HL-60 (cell line): ENCODE results near the gene GBGT1.

Source experiments
- GABPA ChIP-seq: IDR thresholded peaks from 2 replicates; pipeline ENCODE4 v1.6.1; 2012; ENCODE audit warnings: low read depth
- POLR2AphosphoS5 ChIP-seq: IDR thresholded peaks from 2 replicates; pipeline ENCODE4 v1.6.1; 2012; ENCODE audit warnings: low read depth
- SPI1 ChIP-seq: IDR thresholded peaks from 2 replicates; pipeline ENCODE4 v1.6.1; 2012; ENCODE audit warnings: low read depth, mild to moderate bottlenecking, borderline replicate concordance
- TF ChIP-seq, protein P1 (sequence below): IDR thresholded peaks from one replicate; pipeline ENCODE4 v1.5.1; 2011; ENCODE audit warnings: low read length, control low read depth, inconsistent platforms; ENCODE audit not compliant: insufficient read depth
- TF ChIP-seq, protein P2 (sequence below): IDR thresholded peaks from 2 replicates; pipeline ENCODE4 v1.6.1; 2012; ENCODE audit warnings: low read depth; ENCODE audit not compliant: insufficient replicate concordance

DNA sequence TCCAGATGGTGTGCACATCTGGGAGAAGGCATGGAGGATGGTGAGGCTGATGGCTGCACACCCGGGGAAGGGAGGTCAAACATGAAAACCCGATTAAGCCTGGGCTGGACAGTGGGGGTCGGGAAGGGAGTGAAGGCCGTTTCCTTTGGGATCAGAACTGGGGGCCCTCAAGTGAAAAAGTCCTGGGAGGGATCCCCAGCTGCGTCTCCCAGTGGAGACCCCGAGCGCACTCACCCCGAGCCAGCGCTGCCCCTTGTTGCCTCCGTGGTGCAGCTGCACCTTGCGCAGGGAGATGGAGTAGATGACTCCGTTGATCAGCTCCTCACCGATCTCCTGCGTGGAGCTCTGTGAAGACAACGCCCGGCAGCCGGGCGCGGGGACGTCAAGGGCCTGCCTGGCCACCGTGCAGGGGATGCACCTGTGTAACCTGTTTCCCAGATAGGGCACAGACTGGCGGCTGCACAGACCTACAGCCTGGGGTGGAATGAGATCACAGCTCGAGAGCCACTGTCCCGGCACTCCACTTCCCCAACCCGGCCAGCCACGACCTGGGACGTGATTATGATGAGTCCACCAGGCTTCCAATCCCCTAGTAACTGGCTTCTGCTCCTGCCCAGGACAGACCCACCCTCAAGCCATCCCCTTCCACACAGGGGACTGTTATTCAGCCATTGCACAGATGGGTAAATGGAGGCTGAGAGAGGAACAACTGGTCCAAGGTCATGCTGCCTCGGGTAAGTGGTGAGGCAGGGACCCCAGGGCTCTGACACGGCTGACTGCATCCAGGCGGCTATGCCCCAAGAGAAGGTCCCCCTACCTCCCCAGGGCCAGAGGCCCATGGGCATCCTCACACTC lies 51.7 kb downstream of the GBGT1 start:
- no peak for TF ChIP-seq POLR2AphosphoS5
- TF ChIP-seq, protein P1, sequence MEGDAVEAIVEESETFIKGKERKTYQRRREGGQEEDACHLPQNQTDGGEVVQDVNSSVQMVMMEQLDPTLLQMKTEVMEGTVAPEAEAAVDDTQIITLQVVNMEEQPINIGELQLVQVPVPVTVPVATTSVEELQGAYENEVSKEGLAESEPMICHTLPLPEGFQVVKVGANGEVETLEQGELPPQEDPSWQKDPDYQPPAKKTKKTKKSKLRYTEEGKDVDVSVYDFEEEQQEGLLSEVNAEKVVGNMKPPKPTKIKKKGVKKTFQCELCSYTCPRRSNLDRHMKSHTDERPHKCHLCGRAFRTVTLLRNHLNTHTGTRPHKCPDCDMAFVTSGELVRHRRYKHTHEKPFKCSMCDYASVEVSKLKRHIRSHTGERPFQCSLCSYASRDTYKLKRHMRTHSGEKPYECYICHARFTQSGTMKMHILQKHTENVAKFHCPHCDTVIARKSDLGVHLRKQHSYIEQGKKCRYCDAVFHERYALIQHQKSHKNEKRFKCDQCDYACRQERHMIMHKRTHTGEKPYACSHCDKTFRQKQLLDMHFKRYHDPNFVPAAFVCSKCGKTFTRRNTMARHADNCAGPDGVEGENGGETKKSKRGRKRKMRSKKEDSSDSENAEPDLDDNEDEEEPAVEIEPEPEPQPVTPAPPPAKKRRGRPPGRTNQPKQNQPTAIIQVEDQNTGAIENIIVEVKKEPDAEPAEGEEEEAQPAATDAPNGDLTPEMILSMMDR, result no peak
- TF ChIP-seq, protein P2, sequence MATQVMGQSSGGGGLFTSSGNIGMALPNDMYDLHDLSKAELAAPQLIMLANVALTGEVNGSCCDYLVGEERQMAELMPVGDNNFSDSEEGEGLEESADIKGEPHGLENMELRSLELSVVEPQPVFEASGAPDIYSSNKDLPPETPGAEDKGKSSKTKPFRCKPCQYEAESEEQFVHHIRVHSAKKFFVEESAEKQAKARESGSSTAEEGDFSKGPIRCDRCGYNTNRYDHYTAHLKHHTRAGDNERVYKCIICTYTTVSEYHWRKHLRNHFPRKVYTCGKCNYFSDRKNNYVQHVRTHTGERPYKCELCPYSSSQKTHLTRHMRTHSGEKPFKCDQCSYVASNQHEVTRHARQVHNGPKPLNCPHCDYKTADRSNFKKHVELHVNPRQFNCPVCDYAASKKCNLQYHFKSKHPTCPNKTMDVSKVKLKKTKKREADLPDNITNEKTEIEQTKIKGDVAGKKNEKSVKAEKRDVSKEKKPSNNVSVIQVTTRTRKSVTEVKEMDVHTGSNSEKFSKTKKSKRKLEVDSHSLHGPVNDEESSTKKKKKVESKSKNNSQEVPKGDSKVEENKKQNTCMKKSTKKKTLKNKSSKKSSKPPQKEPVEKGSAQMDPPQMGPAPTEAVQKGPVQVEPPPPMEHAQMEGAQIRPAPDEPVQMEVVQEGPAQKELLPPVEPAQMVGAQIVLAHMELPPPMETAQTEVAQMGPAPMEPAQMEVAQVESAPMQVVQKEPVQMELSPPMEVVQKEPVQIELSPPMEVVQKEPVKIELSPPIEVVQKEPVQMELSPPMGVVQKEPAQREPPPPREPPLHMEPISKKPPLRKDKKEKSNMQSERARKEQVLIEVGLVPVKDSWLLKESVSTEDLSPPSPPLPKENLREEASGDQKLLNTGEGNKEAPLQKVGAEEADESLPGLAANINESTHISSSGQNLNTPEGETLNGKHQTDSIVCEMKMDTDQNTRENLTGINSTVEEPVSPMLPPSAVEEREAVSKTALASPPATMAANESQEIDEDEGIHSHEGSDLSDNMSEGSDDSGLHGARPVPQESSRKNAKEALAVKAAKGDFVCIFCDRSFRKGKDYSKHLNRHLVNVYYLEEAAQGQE, result no peak
- TF ChIP-seq GABPA, result no peak
- TF ChIP-seq SPI1, result no peak
